Vagina (tissue), 2 donors: Measurements from ENCODE around the gene SHC1. TPM values are rescaled to one million over a fixed set of nuclear protein-coding genes. Genes with fewer than 3 reads are reported as not detected.

ENCODE experiments used
- DNase-seq, 2 donors: peaks; one replicate each; pipeline ENCODE4 v3.0.0-alpha.2; 2017; ENCODE audit errors: extremely low spot score in 2 of 2
- H3K27ac ChIP-seq: fragments of 200-600 bp; sonication (generic); one replicate; pipeline ENCODE4 v1.5.1; 2019
- H3K27me3 ChIP-seq: fragments of 200-600 bp; sonication (generic); one replicate; pipeline ENCODE4 v1.5.1; 2019
- H3K36me3 ChIP-seq, 2 donors: fragments of 200-600 bp; sonication (generic); one replicate each; pipeline ENCODE4 v1.5.1; 2017 to 2019
- H3K4me1 ChIP-seq: fragments of 200-600 bp; sonication (generic); one replicate; pipeline ENCODE4 v1.5.1; 2019
- H3K4me3 ChIP-seq, 2 donors: fragments of 200-600 bp; sonication (generic); 1 replicate in 1 of 2; 2 replicates in 1 of 2; pipeline ENCODE4 v1.5.1; 2016 to 2019
- H3K9me3 ChIP-seq: fragments of 200-600 bp; sonication (generic); one replicate; pipeline ENCODE4 v1.5.1; 2019
- CTCF ChIP-seq, 3 experiments: fragments of 450-650 bp in 2 of 3; fragments of 200-600 bp in 1 of 3; sonication (generic) in 1 of 3; IDR thresholded peaks; one replicate each; pipeline ENCODE4 v1.5.1; 2017 to 2019; ENCODE audit warnings: antibody characterized with exemption in 3 of 3, mild to moderate bottlenecking in 2 of 3, moderate library complexity in 2 of 3
- POLR2A ChIP-seq, 2 donors: fragments of 450-650 bp; IDR thresholded peaks; one replicate each; pipeline ENCODE4 v1.6.1; 2017; ENCODE audit warnings: antibody characterized with exemption in 2 of 2, mild to moderate bottlenecking in 2 of 2, moderate library complexity in 2 of 2
- POLR2AphosphoS5 ChIP-seq, 2 donors: sonication (generic); formaldehyde crosslinking; IDR thresholded peaks; one replicate each; pipeline ENCODE4 v1.9.0; 2017; ENCODE audit warnings: antibody characterized with exemption in 2 of 2, mild to moderate bottlenecking in 2 of 2, low read depth in 1 of 2; ENCODE audit not compliant: insufficient read depth in 1 of 2
- intact Hi-C: fragments of 100-400 bp; cut with DNase I; formaldehyde crosslinking; loops from one replicate; pipeline ENCODE4 v1.15.1; 2023
- total RNA-seq: library from RNA; depleted of rRNA; stranded (reverse); fragments of >200 nt; gene quantifications from one replicate; pipeline ENCODE4 v1.2.3, GENCODE V29; 2016

Gene SHC1
- total RNA-seq, 1 donor from 2014 or later, result 110 TPM

DNA sequence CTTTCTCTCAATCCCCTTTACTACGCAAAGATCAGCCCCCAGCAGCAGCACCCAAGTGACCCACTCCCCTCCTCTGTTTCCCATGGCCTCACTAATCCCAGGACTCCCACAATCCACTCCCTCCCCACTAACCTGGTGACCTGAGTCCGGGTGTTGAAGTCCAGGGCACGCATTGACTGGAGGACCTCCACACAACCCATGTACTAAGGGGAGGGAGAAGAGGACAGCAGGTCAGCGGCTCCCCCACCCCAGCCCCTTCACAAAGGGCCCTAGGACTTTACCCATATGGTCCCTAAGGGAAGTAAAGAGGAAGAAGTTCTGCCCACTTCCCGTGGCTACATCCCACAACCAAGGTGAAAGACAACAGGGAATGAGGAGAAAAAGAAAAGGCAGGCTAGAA lies 1.3 kb downstream of the SHC1 start:
- TF ChIP-seq POLR2A (IDR thresholded peaks at IDR 0.05), result no peak
- no peak for TF ChIP-seq POLR2AphosphoS5 (IDR thresholded peaks at IDR 0.05; ENCODE audit: insufficient read depth in 1 of 2, low read depth in 1 of 2)
- TF ChIP-seq CTCF (IDR thresholded peaks at IDR 0.05), result no peak
- H3K36me3 ChIP-seq, result peaks cover 0 to 27% of the 10 kb centered on the region in 2 donors
- peak overlapping the region; percentile 99 for H3K27ac ChIP-seq
- intact Hi-C loops, result loop anchor here (5.0 to 10.0 kb wide), 2 partner anchors 33 to 96 kb away; partner anchors contain the start of genes EFNA4 and ZBTB7B
- H3K27me3 ChIP-seq, result no peaks in the 10 kb centered on the region
- DNase-seq, result no peak
- H3K4me1 ChIP-seq, result peaks cover 65% of the 10 kb centered on the region
- H3K4me3 ChIP-seq, result peak overlapping the region; percentile 46 to 58
- H3K9me3 ChIP-seq, result no peaks in the 10 kb centered on the region

- Histone ChIP-seq H3K27me3 (no peaks in the 10 kb centered on the region), H3K9me3 (no peaks in the 10 kb centered on the region), H3K27ac (peak overlapping the region; percentile 99), H3K4me1 (peaks cover 65% of the 10 kb centered on the region), H3K4me3 (peak overlapping the region; percentile 46 to 58), H3K36me3 (peaks cover 0 to 32% of the 10 kb centered on the region in 2 donors)
- no peak for TF ChIP-seq POLR2AphosphoS5 (IDR thresholded peaks at IDR 0.05; ENCODE audit: insufficient read depth in 1 of 2, low read depth in 1 of 2)
- TF ChIP-seq POLR2A (IDR thresholded peaks at IDR 0.05), result no peak
- no peak for TF ChIP-seq CTCF (IDR thresholded peaks at IDR 0.05)
- no peak for DNase-seq
- intact Hi-C loops, result loop anchor here (5.0 to 10.0 kb wide), 2 partner anchors 34 to 96 kb away; partner anchors contain the start of genes EFNA4 and ZBTB7B
These were observed 1.8 kb downstream of the SHC1 start for GRCh38 chr1:154968731-154969130.

GRCh38 chr1:154967331-154967950 lies 3.1 kb downstream of the SHC1 start:
- Histone ChIP-seq H3K4me3 (no peak overlapping the region), H3K4me1 (peaks cover 62% of the 10 kb centered on the region), H3K27ac (peak overlapping the region; percentile 99), H3K27me3 (no peaks in the 10 kb centered on the region), H3K9me3 (no peaks in the 10 kb centered on the region), H3K36me3 (peaks cover 0 to 37% of the 10 kb centered on the region in 2 donors)
- intact Hi-C loops, result loop anchor here (5.0 to 10.0 kb wide), 2 partner anchors 35 to 97 kb away; partner anchors contain the start of genes EFNA4 and ZBTB7B
- no peak for DNase-seq
- TF ChIP-seq POLR2AphosphoS5 (IDR thresholded peaks at IDR 0.05; ENCODE audit: insufficient read depth in 1 of 2, low read depth in 1 of 2) (no peak), POLR2A (IDR thresholded peaks at IDR 0.05) (no peak), CTCF (IDR thresholded peaks at IDR 0.05) (no peak)

DNA sequence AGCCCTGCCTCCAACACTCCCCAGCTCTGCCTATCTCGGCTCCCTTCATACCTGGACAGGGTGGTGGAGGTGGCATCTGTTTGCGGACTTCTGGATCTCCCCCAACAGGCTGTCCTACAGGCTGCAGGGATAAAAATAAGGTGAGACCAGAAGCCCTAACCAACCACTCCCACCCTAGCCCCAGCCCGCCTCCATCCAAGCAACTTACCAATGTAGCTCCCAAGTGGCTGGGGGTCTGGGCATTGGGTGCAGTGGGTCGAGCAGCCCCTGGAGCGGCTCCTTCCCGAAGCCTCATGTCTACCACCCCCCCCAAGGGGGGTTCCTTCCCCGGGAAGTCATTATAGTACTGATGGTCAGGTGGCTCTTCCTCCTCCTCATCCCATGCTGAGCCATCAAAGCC lies 4.4 kb downstream of the SHC1 start:
- Histone ChIP-seq H3K4me1 (peaks cover 53% of the 10 kb centered on the region), H3K27ac (no peak overlapping the region), H3K4me3 (no peak overlapping the region), H3K9me3 (no peaks in the 10 kb centered on the region), H3K36me3 (peaks cover 0 to 37% of the 10 kb centered on the region in 2 donors), H3K27me3 (no peaks in the 10 kb centered on the region)
- TF ChIP-seq POLR2AphosphoS5 (IDR thresholded peaks at IDR 0.05; ENCODE audit: insufficient read depth in 1 of 2, low read depth in 1 of 2), result no peak
- TF ChIP-seq POLR2A (IDR thresholded peaks at IDR 0.05), result no peak
- TF ChIP-seq CTCF (IDR thresholded peaks at IDR 0.05), result no peak
- no peak for DNase-seq
- intact Hi-C loops, result loop anchor here (5.0 to 10.0 kb wide), 2 partner anchors 36 to 99 kb away; partner anchors contain the start of genes EFNA4 and ZBTB7B

DNA sequence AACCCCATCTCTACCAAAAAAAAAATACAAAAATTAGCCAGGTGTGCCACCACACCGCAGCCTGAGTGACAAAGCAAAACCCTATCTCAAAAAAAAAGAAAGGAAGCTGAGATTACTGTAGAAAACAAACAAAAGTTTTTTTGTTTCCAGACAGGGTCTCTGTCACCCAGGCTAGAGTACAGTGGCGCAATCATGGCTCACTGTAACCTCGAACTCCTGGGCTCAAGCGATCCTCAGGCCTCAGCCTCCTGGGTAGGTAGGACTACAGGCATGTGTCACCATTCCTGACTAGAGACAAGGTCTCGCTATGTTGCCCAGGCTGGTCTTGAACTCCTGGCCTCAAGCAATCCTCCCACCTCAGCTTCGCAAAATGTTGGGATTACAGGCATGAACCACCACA lies 6.2 kb downstream of the SHC1 start:
- H3K4me1 ChIP-seq, result peaks cover 51% of the 10 kb centered on the region
- H3K9me3 ChIP-seq, result no peaks in the 10 kb centered on the region
- H3K4me3 ChIP-seq, result no peak overlapping the region
- no peak for TF ChIP-seq POLR2AphosphoS5 (IDR thresholded peaks at IDR 0.05; ENCODE audit: insufficient read depth in 1 of 2, low read depth in 1 of 2)
- TF ChIP-seq CTCF (IDR thresholded peaks at IDR 0.05), result no peak
- no peak for TF ChIP-seq POLR2A (IDR thresholded peaks at IDR 0.05)
- no peak for DNase-seq
- H3K27ac ChIP-seq, result no peak overlapping the region
- H3K27me3 ChIP-seq, result no peaks in the 10 kb centered on the region
- H3K36me3 ChIP-seq, result peaks cover 0 to 37% of the 10 kb centered on the region in 2 donors
- intact Hi-C loops, result loop anchor here (5.0 to 10.0 kb wide), 2 partner anchors 53 to 100 kb away; partner anchors contain the start of gene EFNA4
